KMS-11 (cell line): ENCODE data around the gene MYL5.

ENCODE experiments used
- H2AFZ ChIP-seq: fragments of 200-600 bp; sonication (generic); 2 replicates; pipeline ENCODE4 v1.6.1; 2016; ENCODE audit warnings: antibody characterized with exemption, mixed run types, low read depth
- H3K27ac ChIP-seq: fragments of 200-600 bp; sonication (generic); 2 replicates; pipeline ENCODE4 v1.6.1; 2016; ENCODE audit warnings: mild to moderate bottlenecking, mixed run types
- H3K27me3 ChIP-seq: fragments of 200-600 bp; sonication (generic); 2 replicates; pipeline ENCODE4 v1.6.1; 2017; ENCODE audit warnings: mild to moderate bottlenecking, low read depth, mixed run types, moderate library complexity; ENCODE audit not compliant: insufficient read depth
- H3K36me3 ChIP-seq: fragments of 200-600 bp; sonication (generic); 2 replicates; pipeline ENCODE4 v1.6.1; 2017; ENCODE audit warnings: mild to moderate bottlenecking, mixed run types; ENCODE audit not compliant: insufficient read depth
- H3K4me1 ChIP-seq: fragments of 200-600 bp; sonication (generic); 2 replicates; pipeline ENCODE4 v1.6.1; 2016; ENCODE audit warnings: mild to moderate bottlenecking, low read depth, mixed run types; ENCODE audit not compliant: poor library complexity, severe bottlenecking
- H3K4me2 ChIP-seq: fragments of 200-600 bp; sonication (generic); 2 replicates; pipeline ENCODE4 v1.7.0; 2016; ENCODE audit warnings: mild to moderate bottlenecking, mixed run types
- H3K4me3 ChIP-seq: fragments of 200-600 bp; sonication (generic); IDR thresholded peaks from 2 replicates; pipeline ENCODE4 v1.6.1; 2017; ENCODE audit warnings: low read depth, low read length, mixed read lengths; ENCODE audit not compliant: insufficient read depth
- H3K79me2 ChIP-seq: fragments of 200-600 bp; sonication (generic); 2 replicates; pipeline ENCODE4 v1.6.1; 2016; ENCODE audit warnings: low read depth, mixed run types; ENCODE audit not compliant: insufficient read depth
- H3K9ac ChIP-seq: fragments of 200-600 bp; sonication (generic); 2 replicates; pipeline ENCODE4 v1.6.1; 2016; ENCODE audit warnings: mild to moderate bottlenecking, mixed run types
- H4K20me1 ChIP-seq: fragments of 200-600 bp; sonication (generic); 2 replicates; pipeline ENCODE4 v1.6.1; 2016; ENCODE audit warnings: mild to moderate bottlenecking, mixed run types; ENCODE audit not compliant: insufficient read depth
- CTCF ChIP-seq: fragments of 200-600 bp; sonication (generic); conservative IDR thresholded peaks from 2 replicates; pipeline ENCODE4 v1.6.1; 2017; ENCODE audit warnings: low read depth, mild to moderate bottlenecking, antibody characterized with exemption, low read length, moderate library complexity, mixed read lengths

MYL5 gene

GRCh38 chr4:714087-714486, 39.7 kb downstream of the MYL5 start:
- Histone ChIP-seq H3K27me3 (no peaks in the 10 kb centered on the region), H4K20me1 (no peaks in the 10 kb centered on the region), H3K4me2 (no peak overlapping the region), H3K27ac (no peak overlapping the region), H3K79me2 (no peaks in the 10 kb centered on the region), H3K9ac (no peak overlapping the region), H3K36me3 (no peaks in the 10 kb centered on the region), H2AFZ (no peak overlapping the region), H3K4me1 (no peaks in the 10 kb centered on the region), H3K4me3 (no peak overlapping the region)
- no peak for TF ChIP-seq CTCF

- H3K9ac ChIP-seq = no peak overlapping the region
- H2AFZ ChIP-seq = no peak overlapping the region
- no peak overlapping the region for H3K4me3 ChIP-seq
- no peak overlapping the region for H3K4me2 ChIP-seq
- H3K4me1 ChIP-seq = no peaks in the 10 kb centered on the region
- no peaks in the 10 kb centered on the region for H3K36me3 ChIP-seq
- TF ChIP-seq CTCF = no peak
- H4K20me1 ChIP-seq = no peaks in the 10 kb centered on the region
- H3K27ac ChIP-seq = no peak overlapping the region
- no peaks in the 10 kb centered on the region for H3K27me3 ChIP-seq
- H3K79me2 ChIP-seq = no peaks in the 10 kb centered on the region
Observed at GRCh38 chr4:717601-718320, 43.4 kb downstream of the MYL5 start.

GRCh38 chr4:718460-718859, 44.1 kb downstream of the MYL5 start:
- no peak overlapping the region for H2AFZ ChIP-seq
- no peak overlapping the region for H3K9ac ChIP-seq
- H3K27me3 ChIP-seq = no peaks in the 10 kb centered on the region
- no peak overlapping the region for H3K27ac ChIP-seq
- TF ChIP-seq CTCF = no peak
- no peaks in the 10 kb centered on the region for H3K79me2 ChIP-seq
- H3K4me2 ChIP-seq = no peak overlapping the region
- H3K4me1 ChIP-seq = no peaks in the 10 kb centered on the region
- H4K20me1 ChIP-seq = no peaks in the 10 kb centered on the region
- no peak overlapping the region for H3K4me3 ChIP-seq
- H3K36me3 ChIP-seq = no peaks in the 10 kb centered on the region

- no peaks in the 10 kb centered on the region for H3K79me2 ChIP-seq
- no peaks in the 10 kb centered on the region for H4K20me1 ChIP-seq
- TF ChIP-seq CTCF = no peak
- H3K4me2 ChIP-seq = no peak overlapping the region
- H3K4me1 ChIP-seq = no peaks in the 10 kb centered on the region
- H2AFZ ChIP-seq = no peak overlapping the region
- no peak overlapping the region for H3K27ac ChIP-seq
- H3K36me3 ChIP-seq = no peaks in the 10 kb centered on the region
- no peaks in the 10 kb centered on the region for H3K27me3 ChIP-seq
- no peak overlapping the region for H3K4me3 ChIP-seq
- no peak overlapping the region for H3K9ac ChIP-seq
Observed at GRCh38 chr4:720111-720860, 45.9 kb downstream of the MYL5 start.
